Measurements from ENCODE around the gene CFAP77.

CFAP77 gene

DNA sequence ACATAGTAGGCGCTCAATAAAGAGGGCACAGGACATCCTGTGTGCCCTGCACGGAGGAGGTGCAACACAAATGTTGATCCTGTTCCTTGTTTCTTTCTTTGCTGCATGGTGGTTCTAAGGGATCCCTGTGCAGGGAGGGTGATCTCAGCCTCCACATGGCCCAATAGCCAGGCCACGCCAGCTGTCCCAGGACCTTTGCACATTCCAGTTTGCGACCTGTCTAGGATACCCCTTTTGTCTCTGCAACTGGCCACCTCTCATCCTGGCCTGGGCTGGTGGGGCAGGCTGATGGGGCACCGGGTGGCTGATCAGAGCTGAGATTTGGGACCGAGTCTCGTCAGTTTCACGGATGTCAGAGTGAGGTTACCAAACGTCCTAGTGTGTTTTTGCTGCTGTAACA, 79.5 kb downstream of the CFAP77 start:
- DNase-seq (ENCODE audit: low spot score), result no peak

DNA sequence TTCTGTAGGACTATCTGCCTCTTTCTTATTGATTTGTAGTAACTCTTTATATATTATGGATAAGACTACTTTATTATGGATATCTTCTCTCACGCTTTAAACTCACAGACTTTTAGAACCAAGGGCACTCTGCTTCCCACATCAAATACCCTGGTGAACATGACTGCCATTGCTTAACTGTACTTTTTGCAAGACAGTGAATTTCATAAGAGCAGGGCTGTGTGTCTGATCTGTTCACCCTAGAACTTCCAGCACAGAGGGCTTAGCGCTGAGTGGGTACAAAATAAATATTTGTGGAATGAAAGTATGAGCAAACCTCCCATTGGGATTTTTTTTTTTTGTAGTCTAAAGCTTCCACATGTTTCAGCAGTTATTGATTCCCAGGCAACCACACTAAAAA, 84.8 kb downstream of the CFAP77 start:
- no peak for DNase-seq (ENCODE audit: low spot score)

DNA sequence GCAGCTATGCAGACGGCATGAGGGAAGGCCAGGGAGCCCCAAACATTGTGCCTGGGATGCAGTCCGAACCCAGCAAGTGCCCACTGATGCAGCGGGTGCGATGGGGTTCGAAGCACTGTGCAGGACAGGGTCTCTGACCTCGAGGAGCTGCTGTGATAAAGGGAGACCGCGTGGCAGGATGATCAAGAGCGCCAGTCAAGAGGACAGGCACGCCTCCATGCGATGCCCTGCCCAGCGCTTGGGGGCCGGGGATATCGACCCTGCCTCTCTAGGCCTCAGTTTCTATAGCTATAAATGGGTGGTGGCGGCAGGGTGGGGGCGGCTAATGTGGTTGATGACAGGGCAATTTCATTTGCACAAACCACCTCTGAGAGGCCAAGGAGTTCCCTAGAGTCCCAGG, 87.7 kb downstream of the CFAP77 start:
- DNase-seq (ENCODE audit: low spot score), result no peak

DNA sequence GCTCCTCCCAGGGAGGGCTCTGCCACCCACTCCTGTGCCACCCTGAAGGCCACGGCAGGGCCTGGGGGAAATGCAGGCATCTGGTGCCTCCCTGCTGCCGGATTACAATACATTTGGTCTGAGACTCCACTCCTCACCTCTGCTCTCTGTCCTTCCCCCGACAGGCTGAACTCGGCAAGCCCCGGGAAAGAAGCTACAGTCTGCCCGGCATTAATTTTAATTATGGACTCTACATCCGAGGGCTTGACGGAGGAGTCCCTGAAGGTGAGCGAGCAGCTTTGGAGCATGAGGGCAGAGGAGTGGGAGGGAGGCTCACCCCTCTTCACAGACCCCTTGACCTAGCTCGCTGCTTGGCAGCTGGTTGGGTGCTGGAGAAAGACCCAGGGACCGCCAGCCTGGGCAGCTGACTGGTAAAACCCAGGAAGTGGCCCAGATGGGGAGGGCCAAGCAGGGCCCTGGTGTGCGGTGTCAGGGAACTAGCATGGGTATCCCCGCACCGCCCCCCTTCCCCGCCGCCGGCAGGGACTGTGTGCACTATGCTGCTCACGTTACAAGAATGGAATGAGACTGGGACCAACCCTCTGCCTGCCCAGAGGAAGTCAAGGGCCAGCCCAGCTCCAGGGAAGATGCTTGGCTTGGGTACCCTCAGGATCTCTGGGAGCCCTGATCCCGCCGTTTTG, 88.7 kb downstream of the CFAP77 start:
- DNase-seq (ENCODE audit: low spot score), result peak; percentile 40

DNA sequence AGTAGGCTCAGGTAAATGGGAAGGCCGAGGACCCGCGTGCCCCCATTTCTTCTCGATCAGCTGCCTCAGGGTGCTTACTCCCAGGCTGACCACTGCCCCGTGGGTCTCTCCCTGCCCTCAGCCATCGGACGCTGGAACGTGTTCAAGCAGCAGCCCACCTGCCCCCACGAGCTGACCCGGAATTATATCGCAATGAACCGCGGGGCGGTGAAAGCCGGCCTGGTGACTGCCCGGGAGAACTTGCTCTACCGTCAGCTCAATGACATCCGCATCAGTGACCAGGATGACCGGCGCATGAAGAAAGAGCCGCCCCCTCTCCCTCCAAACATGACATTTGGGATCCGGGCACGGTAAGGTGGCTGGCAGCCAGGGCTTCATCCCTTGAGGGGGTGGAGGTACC, 89.2 kb downstream of the CFAP77 start:
- DNase-seq (ENCODE audit: low spot score), result no peak

DNA sequence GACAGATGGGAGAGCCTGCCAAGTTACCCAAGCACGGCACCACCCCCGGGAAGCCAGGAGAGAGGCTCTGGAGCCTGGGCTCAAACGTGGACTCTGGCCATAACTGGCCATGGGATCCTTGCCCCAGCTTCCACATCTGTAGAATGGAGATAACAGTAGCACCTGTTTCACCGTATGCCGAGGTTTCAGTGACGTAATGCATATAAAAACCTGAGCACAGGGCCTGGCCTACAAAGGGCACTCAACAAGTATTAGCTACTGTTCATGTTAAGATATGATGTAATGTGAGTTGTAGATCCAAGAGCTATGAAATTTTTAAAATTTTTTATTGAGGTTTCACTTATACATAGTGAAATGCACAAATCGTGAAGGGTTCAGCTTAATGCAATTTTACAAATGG, 90.2 kb downstream of the CFAP77 start:
- DNase-seq (ENCODE audit: low spot score), result no peak

DNA sequence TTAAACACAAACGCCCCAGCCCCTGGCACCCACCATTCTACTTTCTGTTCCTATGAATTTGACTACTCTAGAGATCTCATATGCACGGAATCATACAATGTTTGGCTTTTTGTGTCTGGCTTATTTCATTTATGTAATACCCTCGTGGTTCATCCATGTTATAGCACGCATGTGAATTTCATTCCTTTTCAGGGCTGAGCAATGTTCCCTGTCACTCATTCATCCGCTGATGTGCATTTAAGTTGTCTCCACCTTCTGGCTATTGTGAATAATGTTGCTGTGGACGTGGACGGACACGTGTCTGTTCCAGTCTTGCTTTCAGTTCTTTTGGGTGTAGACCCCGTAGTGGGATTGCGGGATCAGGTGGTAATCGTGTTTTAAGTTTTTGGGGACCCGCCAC, 92.5 kb downstream of the CFAP77 start:
- DNase-seq (ENCODE audit: low spot score), result no peak

DNA sequence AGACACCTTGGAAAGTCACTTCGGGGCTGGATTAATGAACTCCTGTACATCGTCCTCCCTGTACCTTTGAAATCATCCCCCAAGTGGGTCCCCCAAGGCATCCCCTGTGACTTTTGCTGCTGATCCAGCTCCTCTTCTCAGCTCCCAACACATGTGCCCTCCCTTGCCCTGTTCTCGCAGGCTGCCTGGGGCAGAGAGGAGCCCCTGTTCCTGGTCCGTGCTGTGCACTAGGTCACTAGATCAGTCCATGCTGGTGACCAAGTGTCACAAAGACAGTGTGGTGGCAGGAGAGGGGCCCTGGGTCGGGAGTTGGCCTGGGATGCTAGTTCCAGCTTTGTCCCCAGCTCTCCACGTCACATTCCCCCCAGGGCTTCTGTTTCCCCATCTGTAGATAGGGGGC, 93.1 kb downstream of the CFAP77 start:
- no peak for DNase-seq (ENCODE audit: low spot score)

DNA sequence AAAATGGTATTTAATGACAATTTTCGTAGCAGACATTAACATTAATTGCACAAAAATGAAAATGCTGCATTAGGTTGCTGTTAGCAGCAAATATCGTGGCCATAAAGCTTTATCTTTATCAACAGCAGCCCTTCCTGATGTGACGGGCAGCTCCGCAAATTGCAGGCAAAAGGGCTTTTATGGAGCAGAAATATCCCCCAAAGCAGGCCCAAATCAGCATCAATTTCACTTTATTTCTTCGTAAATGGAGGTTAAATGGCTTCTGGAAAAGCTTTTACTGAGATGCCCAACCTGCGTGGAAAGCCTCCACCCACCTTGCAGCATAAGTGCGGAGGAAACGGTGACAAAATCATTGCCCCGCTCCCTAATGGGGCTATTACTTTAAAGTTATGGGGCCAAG, 94.5 kb downstream of the CFAP77 start:
- no peak for DNase-seq (ENCODE audit: low spot score)

DNA sequence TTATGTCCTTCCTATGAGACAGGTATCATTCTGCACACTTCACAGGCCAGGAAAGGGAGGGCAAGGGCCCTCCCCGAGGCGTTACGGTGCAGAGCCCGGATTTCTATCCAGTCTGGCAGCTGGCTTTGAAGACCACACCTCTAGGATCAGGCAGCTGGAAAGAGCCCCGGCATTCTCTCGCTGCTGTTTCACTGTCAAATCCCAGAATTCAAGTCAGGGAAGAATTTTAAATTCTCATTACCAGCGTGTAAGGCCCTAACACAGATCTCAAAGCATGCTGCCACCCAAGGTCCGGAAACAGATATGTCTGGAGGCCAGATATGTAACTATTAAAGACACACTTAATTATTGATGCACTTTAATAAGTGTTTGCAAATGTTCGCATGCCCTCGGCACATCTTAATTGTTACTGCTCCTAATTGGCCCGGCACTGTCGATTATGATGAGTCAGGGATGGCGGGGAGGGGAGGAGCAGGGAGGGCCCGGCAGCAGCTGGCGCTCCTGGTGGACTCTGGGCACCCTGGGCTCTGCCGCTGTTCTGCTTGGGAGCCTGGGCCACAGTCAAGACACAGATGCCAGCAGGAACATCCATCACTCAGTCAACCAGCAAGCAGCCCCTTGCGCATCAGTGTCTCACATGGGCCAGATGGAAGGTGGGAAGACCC, 96.1 kb downstream of the CFAP77 start:
- DNase-seq (ENCODE audit: low spot score), result no peak

DNA sequence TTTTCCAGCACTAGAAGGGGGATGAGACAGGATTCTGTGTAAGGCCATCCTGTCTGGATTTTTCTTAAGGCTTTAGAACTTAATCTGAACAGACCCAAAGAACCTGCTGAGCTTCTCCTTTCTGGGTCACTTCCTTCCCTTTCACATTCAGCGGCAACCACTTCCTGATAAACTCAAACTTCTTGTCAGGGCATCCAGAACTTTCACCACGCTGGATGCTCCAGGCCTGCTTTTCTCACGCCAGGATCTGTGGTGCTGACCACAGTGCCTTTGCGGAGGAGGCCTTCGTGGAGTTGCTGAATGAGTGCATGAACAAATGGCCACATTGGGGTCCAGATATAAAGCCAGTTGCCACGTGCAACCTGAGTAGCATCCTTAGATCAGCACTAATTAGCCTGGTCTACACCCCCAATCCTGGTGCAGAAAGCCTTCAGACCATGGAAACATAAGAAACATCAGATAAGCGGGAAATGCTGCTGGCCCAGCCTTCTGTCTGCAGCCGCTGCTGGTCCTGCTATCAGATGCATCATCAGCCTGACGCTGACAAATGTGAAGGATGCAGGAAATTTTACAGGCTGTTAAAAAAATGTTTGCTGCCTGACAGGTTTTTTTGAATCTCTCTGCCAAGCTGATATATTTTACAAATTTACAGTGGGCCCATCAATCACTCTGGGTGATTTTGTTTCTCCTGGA, 97.1 kb downstream of the CFAP77 start:
- DNase-seq (ENCODE audit: low spot score), result no peak

DNA sequence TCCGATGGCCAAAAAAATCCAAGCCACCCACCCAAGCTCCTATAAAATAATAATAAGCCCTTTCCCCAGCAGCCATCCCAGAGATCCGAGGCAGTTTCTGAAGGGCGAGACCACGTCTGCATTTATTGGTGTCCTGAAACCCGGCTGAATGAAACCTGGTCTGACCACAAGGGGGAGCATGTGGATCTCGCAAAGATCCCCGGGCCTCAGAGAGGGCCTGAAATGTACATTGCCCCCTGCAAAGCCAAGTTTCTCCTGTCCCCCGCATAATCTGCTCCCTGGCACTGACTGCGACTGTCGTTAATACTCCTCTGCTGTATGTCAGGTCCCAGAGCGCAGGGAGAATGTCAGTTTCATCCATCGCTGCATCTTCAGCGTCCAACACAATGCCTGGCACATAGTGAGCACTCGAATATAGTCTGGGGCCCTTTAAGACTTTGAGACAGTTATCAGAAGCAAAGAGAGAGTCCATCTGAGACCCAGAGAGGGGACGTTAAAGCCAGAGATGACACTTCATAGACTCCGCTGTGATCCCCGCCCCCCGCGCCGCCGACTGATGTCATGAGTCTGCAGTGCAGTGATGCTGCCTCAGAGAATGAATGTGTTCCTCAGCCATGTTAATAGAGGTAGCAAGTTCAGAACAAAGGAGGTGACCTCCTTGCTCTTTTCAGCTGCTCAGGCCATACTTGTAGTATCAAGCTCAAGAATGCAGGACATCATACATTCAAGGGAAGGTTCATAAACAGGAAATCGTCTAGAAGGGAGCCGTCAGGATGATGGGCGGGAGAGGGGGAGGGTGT, 97.9 kb downstream of the CFAP77 start:
- DNase-seq (ENCODE audit: low spot score), result peak; percentile 93

DNA sequence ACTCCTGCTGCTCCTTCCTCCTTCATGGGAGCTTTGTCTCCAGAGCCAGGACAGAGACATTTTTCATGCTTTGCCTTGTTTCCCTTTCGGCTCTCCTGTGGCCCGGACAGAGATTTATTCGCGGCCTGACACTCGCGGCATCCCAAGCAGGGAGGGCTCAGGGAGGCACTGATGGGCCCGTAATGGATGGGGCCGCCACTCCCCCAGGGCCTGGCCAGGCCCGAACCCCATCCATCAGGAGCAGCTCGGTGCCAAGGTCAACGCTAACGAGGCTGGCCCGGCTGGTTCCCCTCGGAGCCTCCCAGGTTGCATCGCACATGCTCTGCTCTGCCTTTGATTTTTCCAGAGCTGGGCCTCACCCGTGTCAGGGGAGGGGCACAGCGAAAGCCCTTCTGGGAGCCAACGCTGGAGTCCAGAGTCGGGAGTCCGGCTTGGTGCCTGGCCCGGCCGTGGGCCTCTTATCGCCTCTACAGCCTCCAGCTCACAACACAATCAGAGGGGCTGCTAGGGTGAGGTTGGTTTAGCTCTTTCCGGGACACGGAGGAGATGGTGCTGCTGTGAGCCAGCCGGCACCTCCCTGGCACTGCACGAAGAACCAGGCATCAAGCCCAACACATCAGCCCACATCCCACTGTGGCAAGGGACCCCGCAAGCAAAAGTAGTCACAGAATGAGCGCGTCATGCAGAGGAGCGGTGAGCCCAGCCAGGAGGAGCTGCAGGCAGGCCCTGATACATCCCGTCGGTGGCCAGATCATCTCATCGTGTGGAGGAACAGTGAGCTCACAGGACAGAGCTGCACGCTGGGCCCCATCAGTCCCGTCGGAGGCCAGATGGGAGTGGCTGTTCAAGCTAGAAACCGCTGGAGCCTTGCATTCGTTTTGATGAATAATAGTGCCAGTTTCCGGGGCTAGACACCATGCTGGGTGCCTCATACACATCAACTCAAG, 100.2 kb downstream of the CFAP77 start:
- DNase-seq (ENCODE audit: low spot score), result no peak

DNA sequence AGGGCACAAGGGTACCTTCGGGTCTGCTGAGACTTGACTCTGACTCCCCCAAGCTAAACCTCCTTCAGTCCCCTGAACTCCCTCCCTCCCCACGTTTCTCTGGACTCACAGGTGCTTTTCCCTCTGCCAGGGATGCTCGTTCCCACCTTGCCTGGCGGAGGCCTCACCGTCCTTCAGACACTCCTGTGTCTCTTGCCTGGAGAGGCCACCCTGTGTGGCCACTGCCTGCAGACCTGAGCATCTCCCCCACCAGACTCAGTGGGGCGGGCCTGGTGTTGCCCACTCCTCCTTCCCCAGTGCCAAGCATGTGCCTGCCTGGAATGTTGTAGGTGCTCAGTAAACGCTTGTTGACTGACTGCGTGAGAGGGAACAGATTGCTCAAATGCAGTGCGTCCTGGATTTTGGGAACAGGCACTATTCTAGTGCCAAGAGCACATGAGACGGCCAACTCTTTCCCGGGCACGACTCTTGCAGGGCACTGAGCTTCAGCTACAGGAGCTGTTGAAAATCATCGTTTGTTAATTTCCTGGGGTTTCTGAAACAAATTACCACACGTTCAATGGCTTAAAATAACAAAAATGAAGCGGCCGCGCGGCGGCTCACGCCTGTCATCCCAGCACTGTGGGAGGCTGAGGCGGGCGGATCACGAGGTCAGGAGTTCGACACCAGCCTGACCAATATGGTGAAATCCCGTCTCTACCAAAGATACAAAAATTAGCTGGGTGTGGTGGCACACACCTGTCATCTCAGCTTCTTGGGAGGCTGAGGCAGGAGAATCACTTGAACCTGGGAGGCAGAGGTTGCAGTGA, 101.4 kb downstream of the CFAP77 start:
- no peak for DNase-seq (ENCODE audit: low spot score)

DNA sequence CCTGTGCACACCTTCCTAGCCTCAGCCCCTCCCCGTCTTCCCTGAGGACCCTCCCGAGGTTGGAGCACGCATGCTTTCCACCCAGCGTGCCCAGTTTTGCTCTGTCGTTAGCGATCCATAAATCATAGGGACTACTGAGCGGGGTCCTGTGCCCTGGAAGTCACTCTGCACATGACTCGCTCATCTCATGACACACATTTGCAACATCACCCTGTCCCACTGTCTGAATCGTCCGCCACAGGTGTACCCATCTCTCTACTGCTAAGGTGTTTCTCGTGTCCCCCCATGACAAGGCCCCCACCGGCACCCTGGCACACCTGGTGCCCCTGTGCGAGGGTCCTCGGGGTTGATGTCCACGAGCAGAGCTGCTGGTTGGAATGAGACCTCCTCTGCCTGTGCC, 103.4 kb downstream of the CFAP77 start:
- no peak for DNase-seq (ENCODE audit: low spot score)

DNA sequence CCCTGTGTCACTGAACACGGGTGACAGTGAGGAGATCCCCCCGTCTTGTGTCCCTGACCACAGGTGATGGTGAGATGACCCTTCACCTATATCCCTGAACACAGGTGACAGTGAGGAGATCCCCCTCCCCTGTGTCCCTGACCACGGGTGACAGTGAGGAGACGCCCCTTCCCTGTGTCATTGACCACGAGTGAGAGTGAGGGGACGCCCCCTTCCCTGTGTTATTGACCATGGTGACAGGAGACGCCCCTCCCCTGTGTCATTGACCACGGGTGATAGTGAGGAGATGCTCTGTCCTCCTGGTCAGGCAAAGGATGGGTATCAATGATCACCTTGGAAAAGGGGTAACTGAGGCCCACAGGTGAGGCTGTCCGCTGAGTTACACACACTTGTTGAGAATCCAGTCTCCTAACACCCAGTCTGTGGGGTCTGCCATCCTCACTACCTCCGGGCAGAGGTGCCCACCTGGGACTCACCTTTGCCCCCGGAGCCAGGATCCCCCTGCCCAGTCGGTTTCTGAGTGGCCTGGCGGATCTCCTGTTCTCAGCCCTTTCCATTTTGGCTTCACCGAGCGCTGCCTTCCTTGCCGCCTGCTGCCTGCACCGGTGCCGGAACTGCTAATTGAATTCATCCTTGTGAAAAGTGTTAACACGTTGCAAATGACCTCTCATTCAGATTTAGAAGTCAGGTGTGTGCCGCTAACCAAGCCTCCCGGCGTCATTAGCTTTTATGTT, 104.2 kb downstream of the CFAP77 start:
- DNase-seq (ENCODE audit: low spot score), result no peak

DNA sequence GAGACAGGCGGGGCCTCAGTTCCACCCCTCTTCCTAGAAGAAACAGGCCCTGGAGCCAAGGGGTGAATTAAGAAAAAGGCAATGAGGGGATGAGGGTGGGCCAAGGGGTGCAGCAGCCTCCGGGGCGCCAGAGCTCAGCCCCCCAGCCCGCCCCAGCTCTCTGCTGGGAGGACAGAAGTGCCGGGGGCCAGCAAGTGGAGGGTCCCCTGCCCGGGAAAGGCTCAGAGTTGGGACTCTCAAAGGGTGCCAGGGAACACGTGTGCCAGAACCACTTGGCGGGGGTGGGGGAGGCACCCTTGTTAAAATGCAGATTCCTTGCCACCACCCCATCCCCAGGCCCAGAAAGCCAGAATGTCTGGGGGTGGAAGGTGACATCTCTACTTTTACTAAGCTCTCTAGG, 104.8 kb downstream of the CFAP77 start:
- DNase-seq (ENCODE audit: low spot score), result no peak

DNA sequence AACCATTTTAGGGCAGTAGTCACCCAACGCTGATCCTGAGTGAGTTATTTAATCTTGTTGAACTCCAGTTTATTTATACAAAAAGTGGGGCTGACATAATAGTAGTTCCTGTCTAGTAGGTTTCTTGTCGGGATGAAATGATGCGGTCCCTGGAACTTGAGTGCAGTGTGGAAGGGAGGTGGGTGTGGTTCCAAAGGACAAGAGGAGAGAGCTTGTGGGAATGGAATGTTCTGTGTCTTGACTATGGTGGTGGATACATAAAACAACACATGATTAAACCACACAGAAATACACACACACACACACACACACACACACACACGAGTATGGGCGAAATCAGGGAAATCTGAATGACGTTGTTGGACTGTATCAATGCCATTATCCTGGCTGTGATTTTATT, 106.3 kb downstream of the CFAP77 start:
- DNase-seq (ENCODE audit: low spot score), result no peak

DNA sequence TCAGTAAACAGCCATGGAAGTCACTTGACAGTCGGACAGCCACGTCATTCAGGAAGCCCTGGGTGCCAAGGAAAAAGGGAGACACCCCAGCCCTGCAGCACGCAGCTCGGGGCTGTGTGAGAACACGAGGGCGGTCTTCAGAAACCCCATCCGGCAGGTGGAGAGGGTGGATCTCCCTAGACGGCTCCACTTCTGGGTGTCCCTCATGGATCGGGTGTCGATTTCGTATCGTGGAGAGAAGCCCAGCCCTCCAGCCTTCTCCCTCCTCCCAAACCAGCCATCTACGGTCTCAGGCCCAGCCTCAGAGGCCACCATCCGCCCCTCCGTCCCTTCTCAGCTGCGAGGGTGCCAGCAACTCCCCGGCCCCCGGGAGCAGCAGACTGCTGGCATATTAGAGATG, 106.9 kb downstream of the CFAP77 start:
- no peak for DNase-seq (ENCODE audit: low spot score)

Data from GM03348 (cell line).